ENCODE data around the gene KCNMA1.
A peak's percentile ranks its signal among the peaks of the same experiment; 100 is the strongest.

Gene KCNMA1

DNA sequence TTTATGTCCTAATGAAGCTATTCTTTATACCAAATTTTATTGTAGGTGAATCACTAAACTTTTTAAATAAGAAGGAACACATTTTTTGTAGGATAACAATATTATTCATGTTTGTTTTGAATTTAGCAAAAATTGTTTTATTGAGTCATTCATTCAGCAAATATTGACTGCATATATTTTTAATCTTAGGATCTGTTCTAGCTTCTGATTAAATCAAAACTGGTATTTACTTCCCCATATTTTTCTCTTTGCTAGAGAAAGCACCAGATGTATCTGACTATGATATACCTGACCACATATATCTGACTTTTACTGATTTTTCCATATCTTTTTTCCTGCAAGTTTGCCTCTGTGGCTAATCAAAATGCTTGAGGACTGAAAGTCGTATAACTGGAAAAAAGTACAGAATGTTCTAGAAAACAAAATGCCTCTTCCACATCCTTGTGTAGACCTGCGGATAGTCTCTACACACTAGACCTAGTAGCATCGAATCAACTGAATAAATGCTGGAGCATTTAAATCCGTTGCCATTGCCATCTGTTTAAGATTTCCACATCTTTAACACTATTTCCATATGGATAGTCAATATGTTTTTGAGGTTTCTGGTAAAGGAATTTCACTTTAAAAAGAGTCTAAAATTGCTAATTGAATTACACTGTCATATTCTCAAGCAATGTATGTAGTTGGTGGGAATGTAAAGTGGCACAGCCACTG is 594.7 kb downstream of the KCNMA1 start:
- DNase-seq (ENCODE audit: low read depth) = no peak
- H3K4me3 ChIP-seq (ENCODE audit: low read length) = no peak overlapping the region
- TF ChIP-seq, protein P1, sequence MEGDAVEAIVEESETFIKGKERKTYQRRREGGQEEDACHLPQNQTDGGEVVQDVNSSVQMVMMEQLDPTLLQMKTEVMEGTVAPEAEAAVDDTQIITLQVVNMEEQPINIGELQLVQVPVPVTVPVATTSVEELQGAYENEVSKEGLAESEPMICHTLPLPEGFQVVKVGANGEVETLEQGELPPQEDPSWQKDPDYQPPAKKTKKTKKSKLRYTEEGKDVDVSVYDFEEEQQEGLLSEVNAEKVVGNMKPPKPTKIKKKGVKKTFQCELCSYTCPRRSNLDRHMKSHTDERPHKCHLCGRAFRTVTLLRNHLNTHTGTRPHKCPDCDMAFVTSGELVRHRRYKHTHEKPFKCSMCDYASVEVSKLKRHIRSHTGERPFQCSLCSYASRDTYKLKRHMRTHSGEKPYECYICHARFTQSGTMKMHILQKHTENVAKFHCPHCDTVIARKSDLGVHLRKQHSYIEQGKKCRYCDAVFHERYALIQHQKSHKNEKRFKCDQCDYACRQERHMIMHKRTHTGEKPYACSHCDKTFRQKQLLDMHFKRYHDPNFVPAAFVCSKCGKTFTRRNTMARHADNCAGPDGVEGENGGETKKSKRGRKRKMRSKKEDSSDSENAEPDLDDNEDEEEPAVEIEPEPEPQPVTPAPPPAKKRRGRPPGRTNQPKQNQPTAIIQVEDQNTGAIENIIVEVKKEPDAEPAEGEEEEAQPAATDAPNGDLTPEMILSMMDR (conservative IDR thresholded peaks at IDR 0.05; ENCODE audit: low read depth, low read length) = no peak

DNA sequence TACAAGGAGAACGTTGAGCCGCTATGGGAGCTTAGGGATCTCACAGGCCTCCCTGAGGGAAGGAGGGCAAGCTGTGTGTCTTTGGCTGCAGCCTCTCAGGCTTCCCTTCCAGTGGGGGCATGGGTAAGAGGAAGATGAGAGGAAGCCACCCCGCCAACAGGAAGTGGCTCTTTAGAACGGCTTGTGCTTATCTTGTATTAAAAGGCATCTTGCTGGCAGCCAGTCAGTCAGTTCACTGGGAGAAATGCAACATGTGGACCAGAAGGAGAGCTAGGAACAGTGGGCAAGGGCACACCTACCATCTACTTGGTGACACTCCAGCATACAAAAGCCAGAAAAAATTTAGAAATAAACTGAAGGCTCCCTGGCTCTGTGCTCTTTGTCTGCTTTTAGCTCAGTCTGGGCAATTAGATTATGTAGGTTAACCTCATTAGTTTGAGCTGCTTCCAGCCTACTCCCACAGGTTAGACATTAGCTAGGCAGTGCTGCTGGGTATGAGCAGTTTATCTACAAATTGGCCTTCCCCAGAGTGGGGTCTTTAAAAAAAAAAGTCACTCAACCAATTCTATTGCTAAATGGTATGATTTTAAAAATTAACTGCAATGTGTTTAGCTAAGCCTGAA is 595.9 kb downstream of the KCNMA1 start:
- TF ChIP-seq, protein P1 (conservative IDR thresholded peaks at IDR 0.05; ENCODE audit: low read depth, low read length) = no peak
- no peak overlapping the region for H3K4me3 ChIP-seq (ENCODE audit: low read length)
- no peak for DNase-seq (ENCODE audit: low read depth)

DNA sequence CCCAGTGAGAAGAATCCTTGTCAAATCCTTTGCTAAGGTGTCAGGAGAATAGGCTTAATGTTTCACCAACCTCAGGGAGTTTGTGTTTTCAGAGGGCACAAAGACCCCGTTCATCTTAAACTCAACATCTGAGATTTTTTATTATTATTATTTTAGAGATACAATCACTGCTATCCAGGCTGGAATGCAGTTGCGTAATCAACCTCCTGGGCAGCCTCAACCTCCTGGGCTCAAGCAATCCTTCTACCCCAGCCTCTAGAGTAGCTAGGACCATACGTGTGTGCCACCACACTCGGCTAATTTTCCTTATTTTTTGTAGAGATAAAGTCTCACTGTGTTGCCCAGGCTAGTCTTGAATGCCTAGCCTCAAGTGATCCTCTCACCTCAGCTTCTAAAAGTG is 599.2 kb downstream of the KCNMA1 start:
- no peak for DNase-seq (ENCODE audit: low read depth)
- TF ChIP-seq, protein P1 (conservative IDR thresholded peaks at IDR 0.05; ENCODE audit: low read depth, low read length) = no peak
- no peak overlapping the region for H3K4me3 ChIP-seq (ENCODE audit: low read length)

DNA sequence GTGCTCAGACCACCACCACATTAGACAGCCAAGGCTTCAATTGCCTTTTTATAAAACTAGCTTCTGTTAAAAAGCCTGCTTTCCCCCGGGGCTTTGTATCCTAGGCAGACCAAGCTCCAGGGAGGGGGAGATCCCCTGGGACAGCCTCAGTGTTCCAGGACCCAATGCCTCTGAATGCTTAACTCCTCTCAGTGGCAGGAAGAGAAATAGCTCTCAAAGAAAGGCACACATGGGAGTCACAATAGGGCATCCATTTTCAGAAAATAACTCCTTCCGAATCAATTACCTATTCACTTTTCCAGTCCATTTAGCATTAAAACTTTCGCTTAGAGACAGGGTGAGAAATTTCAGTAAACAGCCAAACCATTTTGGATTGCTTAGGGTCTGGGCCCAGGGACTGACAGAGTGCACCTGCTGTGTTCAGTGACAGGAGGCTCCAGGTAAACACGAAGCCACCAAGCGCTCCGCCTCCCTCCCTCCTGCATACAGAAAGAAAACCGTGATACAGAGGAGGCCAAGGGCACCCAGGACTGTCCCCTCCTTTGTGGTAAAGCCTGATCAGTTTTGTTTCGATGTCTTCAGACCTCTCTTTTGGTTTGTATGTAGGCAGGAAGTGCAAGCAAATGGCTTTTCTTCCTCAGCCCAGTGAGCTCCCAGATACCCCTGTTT is 599.7 kb downstream of the KCNMA1 start:
- H3K4me3 ChIP-seq (ENCODE audit: low read length) = no peak overlapping the region
- TF ChIP-seq, protein P1 (conservative IDR thresholded peaks at IDR 0.05; ENCODE audit: low read depth, low read length) = no peak
- no peak for DNase-seq (ENCODE audit: low read depth)

DNA sequence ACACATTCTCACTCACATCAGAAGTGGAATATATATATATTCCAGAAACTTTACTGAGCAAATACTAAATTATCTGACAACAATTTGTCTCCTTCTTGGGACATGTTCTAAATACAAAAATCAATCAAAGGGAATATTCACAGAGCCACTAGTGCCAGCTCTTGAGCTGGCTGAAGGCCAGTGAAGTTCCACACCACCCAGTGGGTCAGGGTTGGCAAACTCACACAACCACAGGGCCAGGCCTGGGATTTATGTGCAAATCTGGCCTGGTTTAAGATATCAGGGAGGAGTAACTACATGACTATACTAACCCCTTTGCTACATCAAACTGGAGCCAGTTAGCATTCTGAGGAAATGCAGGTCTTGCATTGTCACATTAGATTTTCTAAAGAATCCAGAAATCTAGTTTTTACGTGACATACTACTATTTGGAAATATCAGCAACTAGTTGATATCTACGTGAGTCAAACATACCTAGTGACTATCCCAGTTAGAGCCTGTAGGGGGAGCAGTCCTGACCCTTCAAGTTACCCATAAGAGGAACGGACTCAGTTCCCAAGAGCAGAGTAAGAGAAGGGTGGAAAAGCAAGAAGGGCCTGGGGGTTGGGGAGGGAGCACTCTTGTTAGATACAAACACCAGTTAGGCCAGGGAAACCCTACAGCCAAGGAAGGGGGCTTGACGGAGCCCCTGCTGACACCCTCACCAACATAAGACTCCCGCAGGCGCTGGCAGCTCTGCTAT is 600.4 kb downstream of the KCNMA1 start:
- no peak overlapping the region for H3K4me3 ChIP-seq (ENCODE audit: low read length)
- DNase-seq (ENCODE audit: low read depth) = no peak
- TF ChIP-seq, protein P1 (conservative IDR thresholded peaks at IDR 0.05; ENCODE audit: low read depth, low read length) = peak; percentile 70

DNA sequence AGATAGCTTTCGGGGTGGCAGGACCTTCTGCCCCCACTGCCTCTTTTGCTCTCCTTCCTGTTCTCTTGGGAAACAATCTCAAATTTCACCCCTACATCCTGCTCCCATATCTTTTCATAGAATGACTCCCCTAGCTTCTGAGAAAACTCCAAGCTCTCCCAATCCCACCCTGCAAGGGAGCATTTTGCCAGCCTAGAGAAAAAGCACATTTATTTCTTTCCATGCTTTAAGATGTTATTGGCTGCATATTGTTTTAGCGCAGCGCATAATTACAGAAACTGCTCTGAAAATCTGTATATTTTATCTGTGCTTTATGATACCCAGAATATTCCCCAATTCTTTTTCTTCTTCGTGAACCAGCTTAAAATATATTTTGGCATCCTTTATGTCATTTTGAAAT is 601.3 kb downstream of the KCNMA1 start:
- TF ChIP-seq, protein P1 (conservative IDR thresholded peaks at IDR 0.05; ENCODE audit: low read depth, low read length) = no peak
- no peak for DNase-seq (ENCODE audit: low read depth)
- no peak overlapping the region for H3K4me3 ChIP-seq (ENCODE audit: low read length)

All from retinal pigment epithelial cell (primary cell).